ENCODE data around the gene OTULIN.

The OTULIN gene

DNA sequence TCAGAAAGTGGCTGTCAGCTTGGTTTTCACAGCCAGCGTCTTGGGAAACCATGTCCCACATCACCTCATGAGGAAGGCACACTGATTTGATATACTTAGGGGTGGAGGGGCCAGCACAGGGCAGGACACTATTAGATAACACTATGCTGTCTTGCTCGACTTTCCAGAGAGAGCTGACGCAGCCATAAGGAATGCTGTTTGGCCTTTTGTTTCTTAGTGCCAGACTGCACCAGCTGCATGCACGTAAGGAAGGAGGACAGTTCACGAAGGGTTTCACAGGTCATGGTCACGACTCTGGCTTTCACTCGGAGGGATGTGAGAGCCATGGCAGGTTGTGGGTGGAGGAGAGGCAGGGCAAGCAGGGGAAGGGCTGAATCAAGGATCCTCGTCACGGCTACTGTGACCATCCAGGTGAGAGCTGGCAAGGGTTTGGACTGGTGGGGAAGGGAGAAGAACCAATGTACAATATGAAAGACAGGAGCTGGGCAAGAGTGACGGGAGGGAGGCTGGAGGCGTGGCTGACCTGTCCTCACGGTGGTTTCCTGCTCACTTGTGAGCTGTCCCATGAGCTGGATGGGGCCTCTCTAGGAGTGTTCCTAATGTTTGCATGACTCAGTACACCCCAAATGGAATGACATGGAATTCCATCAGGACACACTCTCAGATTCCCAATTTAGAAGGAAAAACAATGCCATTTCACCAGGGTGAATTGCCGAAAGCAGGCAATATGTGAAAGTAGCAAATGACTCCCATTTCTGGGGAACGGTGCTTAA is 61.7 kb downstream of the OTULIN start:
- H3K9ac ChIP-seq (ENCODE audit: low read depth, low read length): no peak overlapping the region
- no peak overlapping the region for H3K4me3 ChIP-seq (ENCODE audit: low read depth in 1 of 2, low read length in 2 of 2)
- TF ChIP-seq CTCF (IDR thresholded peaks at IDR 0.05; ENCODE audit: borderline replicate concordance, extremely low read depth, low read length, poor library complexity, severe bottlenecking): no peak
- TF ChIP-seq EZH2 (IDR thresholded peaks at IDR 0.05; ENCODE audit: borderline replicate concordance, low read depth, low read length, severe bottlenecking): no peak
- ATAC-seq (ENCODE audit: insufficient read depth, low read depth): no peak
- no peaks in the 10 kb centered on the region for H3K4me1 ChIP-seq (ENCODE audit: insufficient read depth, low read length)
- H3K27me3 ChIP-seq (ENCODE audit: insufficient read depth, low read length, poor library complexity): no peaks in the 10 kb centered on the region
- H3K4me2 ChIP-seq (ENCODE audit: insufficient read depth, low read length): no peak overlapping the region
- H3K9me3 ChIP-seq (ENCODE audit: insufficient read depth, low read length, severe bottlenecking): no peaks in the 10 kb centered on the region
- no peak overlapping the region for H3K27ac ChIP-seq (ENCODE audit: low read length)
- no peak for DNase-seq
- no peaks in the 10 kb centered on the region for H3K79me2 ChIP-seq (ENCODE audit: insufficient read depth, low read length)
- H3K36me3 ChIP-seq (ENCODE audit: insufficient read depth, low read length): peaks cover 28% of the 10 kb centered on the region; the same call in 1 of the 2 replicates
- 0 out of 2 replicates have a peak, but pooled peaks cover 2% of the 10 kb centered on the region for H4K20me1 ChIP-seq (ENCODE audit: insufficient read depth, low read length)
- H2AFZ ChIP-seq (ENCODE audit: low read depth, low read length): no peak overlapping the region

GRCh38 chr5:14727428-14727865 is 62.9 kb downstream of the OTULIN start:
- H3K9ac ChIP-seq (ENCODE audit: low read depth, low read length): no peak overlapping the region
- no peaks in the 10 kb centered on the region for H3K4me1 ChIP-seq (ENCODE audit: insufficient read depth, low read length)
- no peak overlapping the region for H2AFZ ChIP-seq (ENCODE audit: low read depth, low read length)
- no peak overlapping the region for H3K4me2 ChIP-seq (ENCODE audit: insufficient read depth, low read length)
- H3K36me3 ChIP-seq (ENCODE audit: insufficient read depth, low read length): peaks cover 37% of the 10 kb centered on the region
- no peak overlapping the region for H3K27ac ChIP-seq (ENCODE audit: low read length)
- no peaks in the 10 kb centered on the region for H3K9me3 ChIP-seq (ENCODE audit: insufficient read depth, low read length, severe bottlenecking)
- DNase-seq: peak; percentile 73
- 0 out of 2 replicates have a peak, but pooled peaks cover 2% of the 10 kb centered on the region for H4K20me1 ChIP-seq (ENCODE audit: insufficient read depth, low read length)
- TF ChIP-seq CTCF (IDR thresholded peaks at IDR 0.05; ENCODE audit: borderline replicate concordance, extremely low read depth, low read length, poor library complexity, severe bottlenecking): peak; percentile 97
- TF ChIP-seq EZH2 (IDR thresholded peaks at IDR 0.05; ENCODE audit: borderline replicate concordance, low read depth, low read length, severe bottlenecking): no peak
- peak; percentile 88 for ATAC-seq (ENCODE audit: insufficient read depth, low read depth)
- H3K27me3 ChIP-seq (ENCODE audit: insufficient read depth, low read length, poor library complexity): no peaks in the 10 kb centered on the region
- H3K4me3 ChIP-seq (ENCODE audit: low read depth in 1 of 2, low read length in 2 of 2): no peak overlapping the region
- H3K79me2 ChIP-seq (ENCODE audit: insufficient read depth, low read length): no peaks in the 10 kb centered on the region

- ATAC-seq (ENCODE audit: insufficient read depth, low read depth) (no peak), DNase-seq (no peak)
- Histone ChIP-seq H4K20me1 (ENCODE audit: insufficient read depth, low read length) (0 out of 2 replicates have a peak, but pooled peaks cover 2% of the 10 kb centered on the region), H3K4me2 (ENCODE audit: insufficient read depth, low read length) (no peak overlapping the region), H3K4me3 (ENCODE audit: low read depth in 1 of 2, low read length in 2 of 2) (no peak overlapping the region), H3K27me3 (ENCODE audit: insufficient read depth, low read length, poor library complexity) (no peaks in the 10 kb centered on the region), H3K4me1 (ENCODE audit: insufficient read depth, low read length) (no peaks in the 10 kb centered on the region), H2AFZ (ENCODE audit: low read depth, low read length) (no peak overlapping the region), H3K9ac (ENCODE audit: low read depth, low read length) (no peak overlapping the region), H3K36me3 (ENCODE audit: insufficient read depth, low read length) (peaks cover 39% of the 10 kb centered on the region), H3K27ac (ENCODE audit: low read length) (no peak overlapping the region), H3K9me3 (ENCODE audit: insufficient read depth, low read length, severe bottlenecking) (no peaks in the 10 kb centered on the region), H3K79me2 (ENCODE audit: insufficient read depth, low read length) (no peaks in the 10 kb centered on the region)
- no peak for TF ChIP-seq EZH2 (IDR thresholded peaks at IDR 0.05; ENCODE audit: borderline replicate concordance, low read depth, low read length, severe bottlenecking)
- TF ChIP-seq CTCF (IDR thresholded peaks at IDR 0.05; ENCODE audit: borderline replicate concordance, extremely low read depth, low read length, poor library complexity, severe bottlenecking): no peak
Observed at GRCh38 chr5:14727928-14728458, 63.5 kb downstream of the OTULIN start.

Measured in DND-41 (cell line).